Lower leg skin (tissue), 4 donors: ENCODE results near the gene WFIKKN1. TPM values are rescaled to one million over a fixed set of nuclear protein-coding genes. Genes with fewer than 3 reads are reported as not detected.

Experiments used
- DNase-seq, 2 donors: peaks; one replicate each; pipeline ENCODE4 v3.0.0-alpha.2; 2019; ENCODE audit warnings: low spot score in 2 of 2
- H3K4me3 ChIP-seq: fragments of 200-600 bp; sonication (generic); 2 replicates; pipeline ENCODE4 v1.5.1; 2017; ENCODE audit warnings: mild to moderate bottlenecking, low read depth; ENCODE audit not compliant: poor library complexity, severe bottlenecking
- POLR2A ChIP-seq, 2 donors: fragments of 450-650 bp; IDR thresholded peaks; one replicate each; pipeline ENCODE4 v1.6.1; 2016 to 2017; ENCODE audit warnings: antibody characterized with exemption in 2 of 2, mild to moderate bottlenecking in 1 of 2, moderate library complexity in 1 of 2
- WGBS, 2 donors: methylation state at CpG; one replicate each; pipeline ENCODE4 v1.1.5; 2018; 5-methylcytosine and 5-hydroxymethylcytosine counted together
- intact Hi-C: fragments of 100-400 bp; cut with DNase I; formaldehyde crosslinking; loops from one replicate; pipeline ENCODE4 v1.15.0; 2023; ENCODE audit warnings: low total_unique reads
- total RNA-seq, 4 donors: library from RNA; depleted of rRNA; stranded (reverse); fragments of >200 nt; gene quantifications; one replicate each; pipeline ENCODE4 v1.1.0, GENCODE V29; 2016
- TF ChIP-seq, protein P1 (sequence below), 3 donors: fragments of 450-650 bp; IDR thresholded peaks; one replicate each; pipeline ENCODE4 v1.5.1; 2016; ENCODE audit warnings: antibody characterized with exemption in 3 of 3, mild to moderate bottlenecking in 3 of 3, moderate library complexity in 2 of 3

WFIKKN1 gene
- total RNA-seq, 4 donors from 2014 or later, result 1.3 to 5.0 (median 2.8) TPM

DNA sequence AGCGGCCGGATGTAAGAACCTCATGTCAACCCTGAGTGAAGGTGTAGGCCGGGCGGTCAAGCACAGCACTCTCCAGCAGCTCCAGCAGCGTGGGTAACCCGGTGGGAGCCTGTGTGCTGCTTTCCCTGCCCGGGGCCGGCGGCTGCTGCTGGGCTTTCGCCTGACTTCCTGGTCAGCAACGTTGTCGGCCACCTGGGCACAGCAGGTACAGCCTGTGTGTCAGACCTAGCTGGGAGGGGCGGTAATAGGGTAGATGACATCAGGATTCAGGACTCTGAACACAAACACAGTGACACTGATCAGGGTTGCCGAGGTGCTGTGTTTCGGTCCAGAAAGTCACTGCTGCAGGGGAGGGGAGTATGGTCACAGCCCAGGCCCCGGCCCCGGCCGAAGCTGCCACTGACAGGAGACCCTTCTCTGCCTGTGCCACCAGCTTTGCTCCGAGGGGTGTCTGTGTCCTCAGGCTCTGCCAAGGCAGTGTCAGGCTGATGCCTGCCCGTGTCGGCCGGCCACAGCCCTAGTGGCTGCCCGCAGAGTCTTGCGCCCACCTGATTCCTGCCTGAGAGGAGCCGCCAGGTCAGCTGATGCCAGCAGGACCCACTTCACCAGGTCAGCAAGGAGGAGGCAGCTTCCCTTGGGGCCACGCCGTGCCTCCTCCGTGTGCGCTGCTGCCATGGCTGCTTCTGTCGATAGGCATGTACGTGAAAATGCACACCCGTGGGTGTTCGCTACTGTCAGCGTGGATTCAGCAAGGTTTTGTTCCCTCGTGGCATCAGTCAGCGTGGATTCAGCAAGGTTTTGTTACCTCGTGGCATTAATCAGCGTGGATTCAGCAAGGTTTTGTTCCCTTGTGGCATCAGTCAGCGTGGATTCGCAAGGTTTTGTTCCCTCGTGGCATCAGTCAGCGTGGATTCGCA lies 31.7 kb upstream of the WFIKKN1 start:
- 97% methylated on average over 40 to 43 of the region's 43 CpGs for WGBS, 2 donors
- intact Hi-C loops, result no loop called here
- DNase-seq, result no peak
- TF ChIP-seq, protein P1, sequence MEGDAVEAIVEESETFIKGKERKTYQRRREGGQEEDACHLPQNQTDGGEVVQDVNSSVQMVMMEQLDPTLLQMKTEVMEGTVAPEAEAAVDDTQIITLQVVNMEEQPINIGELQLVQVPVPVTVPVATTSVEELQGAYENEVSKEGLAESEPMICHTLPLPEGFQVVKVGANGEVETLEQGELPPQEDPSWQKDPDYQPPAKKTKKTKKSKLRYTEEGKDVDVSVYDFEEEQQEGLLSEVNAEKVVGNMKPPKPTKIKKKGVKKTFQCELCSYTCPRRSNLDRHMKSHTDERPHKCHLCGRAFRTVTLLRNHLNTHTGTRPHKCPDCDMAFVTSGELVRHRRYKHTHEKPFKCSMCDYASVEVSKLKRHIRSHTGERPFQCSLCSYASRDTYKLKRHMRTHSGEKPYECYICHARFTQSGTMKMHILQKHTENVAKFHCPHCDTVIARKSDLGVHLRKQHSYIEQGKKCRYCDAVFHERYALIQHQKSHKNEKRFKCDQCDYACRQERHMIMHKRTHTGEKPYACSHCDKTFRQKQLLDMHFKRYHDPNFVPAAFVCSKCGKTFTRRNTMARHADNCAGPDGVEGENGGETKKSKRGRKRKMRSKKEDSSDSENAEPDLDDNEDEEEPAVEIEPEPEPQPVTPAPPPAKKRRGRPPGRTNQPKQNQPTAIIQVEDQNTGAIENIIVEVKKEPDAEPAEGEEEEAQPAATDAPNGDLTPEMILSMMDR (IDR thresholded peaks at IDR 0.05), result no peak
- no peak for TF ChIP-seq POLR2A (IDR thresholded peaks at IDR 0.05)
- H3K4me3 ChIP-seq, result no peak overlapping the region

DNA sequence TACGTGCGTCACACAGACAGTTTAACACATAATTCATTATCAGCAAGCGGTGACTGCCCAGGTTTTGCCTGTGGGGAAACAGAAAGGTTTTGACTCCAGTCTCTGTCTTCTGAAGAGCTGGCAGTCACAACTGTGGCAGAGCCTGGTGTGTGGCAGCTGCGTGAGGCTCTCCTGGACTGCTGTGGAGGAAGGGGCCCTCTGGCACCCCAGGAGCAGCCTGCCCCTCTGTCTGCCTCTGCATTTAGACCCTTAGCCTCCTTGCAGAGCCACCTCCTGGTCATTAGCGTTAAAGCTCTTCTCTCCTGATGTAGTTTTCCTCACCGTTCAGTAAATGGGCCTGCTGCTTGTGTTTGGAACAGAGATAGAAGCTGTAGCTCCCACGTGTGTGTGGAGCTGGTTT lies 30.0 kb upstream of the WFIKKN1 start:
- no peak for TF ChIP-seq POLR2A (IDR thresholded peaks at IDR 0.05)
- TF ChIP-seq, protein P1 (IDR thresholded peaks at IDR 0.05), result no peak
- 60 to 64% methylated on average over 7 of the region's 7 CpGs for WGBS, 2 donors
- intact Hi-C loops, result no loop called here

DNA sequence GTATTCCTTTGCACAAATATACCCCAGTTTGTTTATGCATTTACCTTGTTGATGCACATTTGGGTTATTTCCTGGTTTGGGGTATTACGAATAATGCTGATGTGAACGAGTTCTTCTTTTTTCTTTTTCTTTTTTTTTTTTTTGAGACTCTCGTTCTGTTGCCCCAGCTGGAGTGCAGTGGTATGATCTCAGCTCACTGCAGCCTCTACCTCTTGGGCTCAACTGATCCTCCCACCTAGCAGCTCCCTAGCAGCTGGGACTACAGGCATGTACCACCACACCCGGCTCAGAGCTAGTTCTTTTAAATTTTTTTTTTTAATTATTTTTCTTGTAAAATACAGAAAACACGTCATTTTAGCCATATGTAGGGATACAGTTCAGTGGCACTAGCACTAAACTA lies 26.9 kb upstream of the WFIKKN1 start:
- no peak overlapping the region for H3K4me3 ChIP-seq
- DNase-seq, result no peak
- intact Hi-C loops, result no loop called here
- TF ChIP-seq, protein P1 (IDR thresholded peaks at IDR 0.05), result no peak
- TF ChIP-seq POLR2A (IDR thresholded peaks at IDR 0.05), result no peak
- WGBS, 2 donors, result 74 to 76% methylated on average over 5 of the region's 5 CpGs

More for the DNA sequence above, 30.0 kb upstream of the WFIKKN1 start:
- no peak overlapping the region for H3K4me3 ChIP-seq
- no peak for DNase-seq

DNA sequence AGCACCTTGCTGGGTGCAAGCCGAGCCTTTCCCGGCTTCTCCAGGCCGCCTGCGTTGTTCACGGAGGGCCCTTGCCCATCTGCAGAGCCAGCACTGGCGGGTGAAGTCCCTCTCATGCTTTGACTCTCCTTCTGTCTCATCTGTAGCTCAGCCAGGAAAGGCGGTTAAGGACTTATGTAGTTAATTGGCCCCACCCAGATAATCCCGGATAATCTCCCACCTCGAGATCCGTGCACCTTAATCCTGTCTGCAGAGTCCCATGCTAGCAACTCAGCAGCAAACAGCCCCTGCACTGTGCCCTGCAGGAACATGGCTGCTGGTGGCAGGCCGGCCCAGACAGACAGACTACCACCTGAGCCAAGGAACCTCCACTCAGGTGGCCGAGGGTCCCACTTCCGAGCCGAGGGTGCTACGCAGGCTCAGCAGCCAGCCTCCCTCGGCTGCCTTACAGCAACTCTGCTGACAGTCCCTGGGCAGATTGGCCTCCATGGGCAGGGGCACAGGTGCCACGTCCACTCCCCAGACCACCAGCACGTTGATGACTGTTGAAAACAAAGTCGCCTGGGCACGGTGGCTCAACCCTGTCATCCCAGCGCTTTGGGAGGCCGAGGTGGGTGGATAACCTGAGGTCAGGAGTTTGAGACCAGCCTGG lies 24.0 kb upstream of the WFIKKN1 start:
- H3K4me3 ChIP-seq, result no peak overlapping the region
- TF ChIP-seq, protein P1 (IDR thresholded peaks at IDR 0.05), result no peak
- no peak for TF ChIP-seq POLR2A (IDR thresholded peaks at IDR 0.05)
- WGBS, 2 donors, result 86 to 91% methylated on average over 14 to 21 of the region's 22 CpGs
- no peak for DNase-seq
- intact Hi-C loops, result no loop called here

DNA sequence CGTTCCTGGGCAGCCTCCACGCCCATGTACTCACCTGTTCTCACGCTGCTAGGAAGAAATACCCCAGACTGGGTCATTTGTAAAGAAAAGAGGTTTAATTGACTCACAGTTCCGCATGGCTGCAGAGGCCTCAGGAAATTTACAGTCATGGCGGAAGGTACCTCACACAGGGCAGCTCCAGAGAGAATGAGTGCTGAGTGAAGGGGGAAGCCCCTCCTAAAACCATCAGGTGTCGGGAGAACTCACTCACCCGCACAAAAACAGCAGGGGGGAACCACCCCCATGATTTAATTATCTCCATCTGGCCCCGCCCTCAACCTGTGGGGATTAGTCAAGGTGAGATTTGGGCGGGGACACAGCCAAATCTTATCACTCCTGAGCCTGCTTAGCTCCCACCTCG lies 22.8 kb upstream of the WFIKKN1 start:
- no peak for DNase-seq
- intact Hi-C loops, result no loop called here
- no peak overlapping the region for H3K4me3 ChIP-seq
- TF ChIP-seq, protein P1 (IDR thresholded peaks at IDR 0.05), result no peak
- no peak for TF ChIP-seq POLR2A (IDR thresholded peaks at IDR 0.05)
- WGBS, 2 donors, result 76 to 80% methylated on average over 10 of the region's 10 CpGs
